Measurements from ENCODE around the gene GRID2IP.
A peak's percentile ranks its signal among the peaks of the same experiment; 100 is the strongest.
"Not testable (repeated sequence)": the region's sequence is repeated elsewhere in the genome, so short reads cannot be mapped to it uniquely, and the experiment has no call there.

GRID2IP gene

GRCh38 chr7:6482743-6483119 lies 68.5 kb downstream of the GRID2IP start:
- no peak for DNase-seq

GRCh38 chr7:6482307-6482706 lies 69.0 kb downstream of the GRID2IP start:
- no peak for DNase-seq

GRCh38 chr7:6481445-6481844 lies 69.8 kb downstream of the GRID2IP start:
- DNase-seq, result no peak

GRCh38 chr7:6480323-6480660 lies 71.0 kb downstream of the GRID2IP start:
- DNase-seq, result no peak

GRCh38 chr7:6479067-6479466 lies 72.2 kb downstream of the GRID2IP start:
- DNase-seq, result no peak

- DNase-seq, result no peak
Observed at GRCh38 chr7:6478186-6478585, 73.1 kb downstream of the GRID2IP start.

GRCh38 chr7:6477318-6477660 lies 74.0 kb downstream of the GRID2IP start:
- DNase-seq, result no peak

GRCh38 chr7:6476596-6477317 lies 74.5 kb downstream of the GRID2IP start:
- DNase-seq, result no peak

- DNase-seq, result no peak
Observed at GRCh38 chr7:6475433-6476186, 75.7 kb downstream of the GRID2IP start.

GRCh38 chr7:6465862-6466261 lies 85.4 kb downstream of the GRID2IP start:
- no peak for DNase-seq

- DNase-seq, result not testable (repeated sequence)
Observed at GRCh38 chr7:6463609-6464008, 87.7 kb downstream of the GRID2IP start.

GRCh38 chr7:6461946-6462550 lies 89.2 kb downstream of the GRID2IP start:
- no peak for DNase-seq

GRCh38 chr7:6460990-6461584 lies 90.2 kb downstream of the GRID2IP start:
- no peak for DNase-seq

GRCh38 chr7:6460303-6460702 lies 91.0 kb downstream of the GRID2IP start:
- no peak for DNase-seq

- not testable (repeated sequence) for DNase-seq
Observed at GRCh38 chr7:6458676-6459075, 92.6 kb downstream of the GRID2IP start.

GRCh38 chr7:6453734-6454133 lies 97.5 kb downstream of the GRID2IP start:
- no peak for DNase-seq

- DNase-seq, result no peak
Observed at GRCh38 chr7:6451224-6451705, 100.0 kb downstream of the GRID2IP start.

- DNase-seq, result not testable (repeated sequence)
Observed at GRCh38 chr7:6450591-6450990, 100.7 kb downstream of the GRID2IP start.

- DNase-seq, result not testable (repeated sequence)
Observed at GRCh38 chr7:6449884-6450283, 101.4 kb downstream of the GRID2IP start.

- DNase-seq, result no peak
Observed at GRCh38 chr7:6448943-6449543, 102.2 kb downstream of the GRID2IP start.

GRCh38 chr7:6447581-6448199 lies 103.6 kb downstream of the GRID2IP start, which contains the start of gene DAGLB:
Gene DAGLB, minus strand, starts transcription at chr7:6447954. Its CDS starts 112 bp downstream, at chr7:6447842.
- peak; percentile 93 for DNase-seq

All from NCI-H146 (cell line).